Mucosa of descending colon (tissue), 3 donors: ENCODE data around the gene DCAF10. TPM values are rescaled to one million over a fixed set of nuclear protein-coding genes. Genes with fewer than 3 reads are reported as not detected.

Experiments used
- ATAC-seq: fragments of 200-7000 bp; cut with Tn5 transposase; one replicate; pipeline ENCODE4 v1.9.1; 2020; ENCODE audit warnings: mild to moderate bottlenecking, moderate library complexity
- DNase-seq, 3 donors: peaks; one replicate each; pipeline ENCODE4 v3.0.0-alpha.2; 2020
- H3K36me3 ChIP-seq: fragments of 200-600 bp; one replicate; pipeline ENCODE4 v1.8.0; 2021; ENCODE audit warnings: low read depth, mild to moderate bottlenecking
- H3K4me1 ChIP-seq: fragments of 200-600 bp; one replicate; pipeline ENCODE4 v1.8.0; 2021; ENCODE audit warnings: low read depth, mild to moderate bottlenecking
- H3K4me3 ChIP-seq: fragments of 200-600 bp; one replicate; pipeline ENCODE4 v1.8.0; 2021; ENCODE audit warnings: mild to moderate bottlenecking
- H3K9me3 ChIP-seq: fragments of 200-600 bp; one replicate; pipeline ENCODE4 v1.8.0; 2021; ENCODE audit warnings: mild to moderate bottlenecking
- intact Hi-C, 2 donors: fragments of 100-400 bp; cut with DNase I in 1 of 2; cut with micrococcal nuclease in 1 of 2; formaldehyde crosslinking; loops; one replicate each; pipeline versions ENCODE4 v1.11.0 to v1.11.1; 2022; cut with DNase I, micrococcal nuclease
- total RNA-seq, 3 donors: library from RNA; stranded (reverse); fragmentation: NEBNext Ultra II Directional in 2 of 3; extraction: Animal tissue kit (Norgen Biotek cat#: 25700) in 2 of 3; gene quantifications; one replicate each; pipeline versions ENCODE4 v1.2.1 to v1.2.4, GENCODE V29; 2021 to 2023
- TF ChIP-seq, protein P1 (sequence below): fragments of 200-600 bp; IDR thresholded peaks from one replicate; pipeline ENCODE4 v1.8.0; 2022; ENCODE audit warnings: antibody characterized with exemption, mild to moderate bottlenecking
- donor health status: DM: no; HTN: no; CAD: no; lungs with moderate emphysema.
- donor health status: DM: no; HTN: no; CAD: no.
- donor health status: DM: no; HTN: yes; CAD: no.

DCAF10 gene
- total RNA-seq, 3 donors from 2014 or later: 18.5 to 37.8 (median 26.6) TPM

DNA sequence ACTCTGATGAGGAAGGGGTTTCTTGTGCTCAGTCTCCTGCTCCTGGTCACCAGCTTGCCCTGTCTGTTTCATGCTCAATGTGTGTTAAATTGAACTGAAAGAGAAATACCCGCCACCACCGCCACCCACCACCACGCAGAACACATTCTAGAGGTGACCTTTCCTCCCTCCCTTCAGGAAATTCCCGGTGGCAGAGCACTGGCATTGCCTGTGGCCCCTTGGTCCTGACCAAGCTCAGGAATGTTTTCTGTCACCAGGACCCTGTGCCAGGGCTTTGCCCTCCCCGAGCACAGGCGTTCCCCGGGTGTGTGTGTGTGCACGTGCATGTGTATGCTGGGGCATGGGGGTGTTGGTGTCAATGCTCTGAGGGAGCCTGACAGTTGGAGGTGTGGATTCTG, 113.6 kb downstream of the DCAF10 start:
- Histone ChIP-seq H3K4me3 (no peak overlapping the region), H3K36me3 (no peaks in the 10 kb centered on the region), H3K9me3 (no peaks in the 10 kb centered on the region), H3K4me1 (no peaks in the 10 kb centered on the region)
- intact Hi-C loops: loop anchor here (5.0 to 10.0 kb wide), 2 partner anchors 171 to 448 kb away; no protein-coding TSS in a partner anchor
- ATAC-seq (no peak), DNase-seq (no peak)
- TF ChIP-seq, protein P1, sequence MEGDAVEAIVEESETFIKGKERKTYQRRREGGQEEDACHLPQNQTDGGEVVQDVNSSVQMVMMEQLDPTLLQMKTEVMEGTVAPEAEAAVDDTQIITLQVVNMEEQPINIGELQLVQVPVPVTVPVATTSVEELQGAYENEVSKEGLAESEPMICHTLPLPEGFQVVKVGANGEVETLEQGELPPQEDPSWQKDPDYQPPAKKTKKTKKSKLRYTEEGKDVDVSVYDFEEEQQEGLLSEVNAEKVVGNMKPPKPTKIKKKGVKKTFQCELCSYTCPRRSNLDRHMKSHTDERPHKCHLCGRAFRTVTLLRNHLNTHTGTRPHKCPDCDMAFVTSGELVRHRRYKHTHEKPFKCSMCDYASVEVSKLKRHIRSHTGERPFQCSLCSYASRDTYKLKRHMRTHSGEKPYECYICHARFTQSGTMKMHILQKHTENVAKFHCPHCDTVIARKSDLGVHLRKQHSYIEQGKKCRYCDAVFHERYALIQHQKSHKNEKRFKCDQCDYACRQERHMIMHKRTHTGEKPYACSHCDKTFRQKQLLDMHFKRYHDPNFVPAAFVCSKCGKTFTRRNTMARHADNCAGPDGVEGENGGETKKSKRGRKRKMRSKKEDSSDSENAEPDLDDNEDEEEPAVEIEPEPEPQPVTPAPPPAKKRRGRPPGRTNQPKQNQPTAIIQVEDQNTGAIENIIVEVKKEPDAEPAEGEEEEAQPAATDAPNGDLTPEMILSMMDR: no peak

DNA sequence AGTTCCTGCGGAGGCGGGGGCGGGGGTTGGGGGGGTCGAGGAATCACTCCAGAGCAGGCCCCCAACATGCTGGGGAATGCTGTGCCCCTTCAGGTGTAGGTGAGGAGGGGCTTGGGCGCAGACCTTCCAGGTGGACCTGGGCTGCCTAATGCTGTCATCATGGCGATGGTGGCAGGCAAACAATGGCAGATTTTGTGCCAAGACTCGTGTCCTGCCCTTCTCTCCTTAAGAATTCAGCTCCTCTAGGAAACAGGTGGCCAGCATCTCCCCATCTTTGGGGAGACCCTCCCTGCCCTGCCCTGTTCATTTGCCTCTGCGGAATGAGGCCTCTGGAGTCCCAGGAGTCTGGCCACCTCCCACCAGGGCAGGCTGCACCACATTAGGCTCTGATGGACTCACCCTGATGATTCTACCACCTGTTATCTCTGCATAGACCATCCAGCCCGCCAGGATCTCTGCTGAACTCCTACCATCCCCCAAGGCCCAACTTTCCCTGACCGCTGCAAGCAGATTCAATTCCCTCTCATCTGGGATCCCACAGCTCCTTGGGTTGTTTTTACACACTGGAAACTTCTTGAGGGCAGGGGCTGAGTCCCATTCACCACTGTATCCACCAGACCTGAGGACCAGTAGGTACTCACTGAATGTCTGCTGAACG, 114.2 kb downstream of the DCAF10 start:
- Histone ChIP-seq H3K4me1 (no peaks in the 10 kb centered on the region), H3K4me3 (no peak overlapping the region), H3K36me3 (no peaks in the 10 kb centered on the region), H3K9me3 (no peaks in the 10 kb centered on the region)
- TF ChIP-seq, protein P1: no peak
- ATAC-seq (no peak), DNase-seq (no peak)
- intact Hi-C loops: loop anchor here (5.0 to 10.0 kb wide), 2 partner anchors 170 to 447 kb away; no protein-coding TSS in a partner anchor

DNA sequence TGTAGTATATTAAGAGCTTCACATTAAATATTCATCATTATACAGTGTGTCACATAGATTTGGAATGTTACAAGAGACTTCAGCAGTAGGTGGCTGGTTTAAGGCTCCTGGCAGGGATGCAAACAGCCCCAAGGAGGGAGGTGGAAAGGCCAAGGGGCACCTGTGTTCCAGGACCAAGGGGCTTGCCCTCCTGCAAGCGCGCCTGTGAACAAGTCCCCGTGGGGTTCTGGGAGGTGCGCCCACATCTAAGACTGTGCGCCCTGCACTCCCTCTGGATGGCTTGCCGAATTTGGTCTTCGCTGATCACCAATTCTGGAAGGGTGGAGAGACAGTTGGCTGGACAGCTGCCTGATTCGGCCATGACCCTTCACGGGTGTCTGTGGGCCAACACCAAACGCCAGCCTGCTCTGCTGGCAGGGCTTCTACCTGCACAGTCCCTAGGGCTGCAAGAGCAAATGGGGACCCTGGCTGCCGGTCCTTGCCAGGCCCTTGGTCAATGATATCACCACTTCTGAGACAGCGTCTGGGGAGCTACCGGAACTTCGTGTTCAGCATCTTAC, 115.4 kb downstream of the DCAF10 start:
- no peaks in the 10 kb centered on the region for H3K4me1 ChIP-seq
- intact Hi-C loops: loop anchor here in 1 of 2 donors (10.0 kb wide), 1 partner anchor 169 kb away; no protein-coding TSS in a partner anchor
- ATAC-seq: no peak

DNA sequence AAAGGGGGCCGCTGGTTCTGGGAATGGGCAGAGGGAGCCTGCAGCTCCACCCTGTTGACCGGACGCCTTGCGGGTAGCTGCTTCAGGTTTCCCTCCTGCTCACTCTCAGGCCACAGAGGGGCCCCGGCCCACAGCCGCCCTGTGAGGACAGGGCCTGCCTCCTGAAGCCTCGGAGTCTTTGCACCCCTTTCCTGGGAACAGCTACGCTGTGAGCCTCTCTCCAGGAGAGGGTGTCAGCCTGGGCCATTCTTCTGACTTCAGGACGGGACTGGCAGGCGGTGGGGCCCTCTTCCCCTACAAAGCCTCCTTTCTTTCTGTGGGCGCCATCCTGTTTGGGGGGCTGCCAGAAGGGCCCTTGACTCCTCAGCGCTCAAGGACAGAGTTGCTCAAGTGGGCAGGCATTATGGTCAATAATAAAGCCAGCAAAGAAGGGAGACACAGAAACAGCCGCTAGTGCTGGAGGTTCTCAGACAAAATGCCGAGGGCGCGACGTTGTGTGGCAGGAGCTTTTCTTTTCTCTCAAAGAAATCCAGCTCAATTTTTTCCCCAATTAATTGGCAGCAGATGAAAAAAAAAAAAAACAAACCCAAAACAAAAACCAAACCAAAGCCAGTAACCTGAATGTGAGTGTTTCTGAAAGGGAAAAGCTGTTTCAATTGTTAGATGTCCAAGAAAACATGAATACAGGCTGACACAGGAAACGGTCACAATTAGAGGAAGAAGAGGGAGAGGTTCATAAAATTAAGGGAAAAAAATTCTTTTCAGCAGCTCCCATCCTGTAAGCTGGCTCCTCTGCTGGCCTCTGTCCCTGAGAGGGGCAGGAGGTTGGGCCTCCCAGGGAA, 116.1 kb downstream of the DCAF10 start:
- TF ChIP-seq, protein P1: no peak
- no peak for ATAC-seq
- Histone ChIP-seq H3K4me1 (no peaks in the 10 kb centered on the region), H3K36me3 (no peaks in the 10 kb centered on the region), H3K9me3 (no peaks in the 10 kb centered on the region), H3K4me3 (no peak overlapping the region)
- DNase-seq: no peak
- intact Hi-C loops: loop anchor here in 1 of 2 donors (10.0 kb wide), 1 partner anchor 168 kb away; no protein-coding TSS in a partner anchor

More for the DNA sequence above, 115.4 kb downstream of the DCAF10 start:
- H3K4me3 ChIP-seq: no peak overlapping the region
- no peaks in the 10 kb centered on the region for H3K9me3 ChIP-seq
- no peak for DNase-seq
- TF ChIP-seq, protein P1: no peak
- H3K36me3 ChIP-seq: no peaks in the 10 kb centered on the region

Other genes with a start within 250 kb of the DCAF10 start
- 10 to 100 TPM in 1 of 3 donors, 1 to 10 TPM in 2; 3.4 to 15.9 (median 4.6) TPM for gene FBXO10, start 224.4 kb upstream of the DCAF10 start, total RNA-seq
- gene TOMM5, start 208.2 kb upstream of the DCAF10 start, total RNA-seq: 10 to 100 TPM; 45.6 to 72.9 (median 68.1) TPM
- gene FRMPD1, start 149.8 kb upstream of the DCAF10 start, total RNA-seq: 1 to 10 TPM in 1 of 3 donors, under 1 TPM in 1, not detected in 1; 0.09 to 1.1 TPM
- 10 to 100 TPM in 2 of 3 donors, 1 to 10 TPM in 1; 7.2 to 14.8 (median 10.4) TPM for gene TRMT10B, start 47.0 kb upstream of the DCAF10 start, total RNA-seq
- gene EXOSC3, start 15.7 kb upstream of the DCAF10 start, total RNA-seq: 10 to 100 TPM; 25.1 to 34.1 (median 32.2) TPM
- gene SLC25A51, start 103.3 kb downstream of the DCAF10 start, total RNA-seq: 10 to 100 TPM; 20.6 to 32.2 (median 22.4) TPM